Stimulated activated naive CD8-positive, alpha-beta T cell treated with anti-CD3 and anti-CD28 coated beads, Interleukin-15, amount 100 ng/mL, for 72 hours (primary cell): ENCODE results near the gene ASPG.

ENCODE experiments used
- ATAC-seq: fragments of 150-1000 bp; cut with Tn5 transposase; 2 replicates; pipeline ENCODE4 v1.10.0; 2021; ENCODE audit warnings: mild to moderate bottlenecking, moderate library complexity
- DNase-seq, 2 donors: peaks; one replicate each; pipeline ENCODE4 v3.0.0; 2021 to 2022
- H3K27ac Mint-ChIP-seq, 2 donors: one replicate each; pipeline ENCODE4 v1.8.0; 2022; ENCODE audit warnings: mild to moderate bottlenecking in 2 of 2, mixed read lengths in 2 of 2, moderate library complexity in 2 of 2
- H3K27me3 Mint-ChIP-seq: one replicate; pipeline ENCODE4 v1.8.0; 2022; ENCODE audit warnings: mixed read lengths
- H3K4me1 Mint-ChIP-seq: one replicate; pipeline ENCODE4 v1.8.0; 2022; ENCODE audit warnings: mild to moderate bottlenecking, mixed read lengths
- H3K4me3 Mint-ChIP-seq, 2 donors: one replicate each; pipeline ENCODE4 v1.8.0; 2022; ENCODE audit warnings: mild to moderate bottlenecking in 2 of 2, mixed read lengths in 2 of 2, moderate library complexity in 1 of 2
- H3K9me3 Mint-ChIP-seq, 2 donors: one replicate each; pipeline ENCODE4 v1.8.0; 2022; ENCODE audit warnings: mixed read lengths in 2 of 2

ASPG gene

GRCh38 chr14:104128981-104129380 is 43.5 kb downstream of the ASPG start:
- H3K27ac Mint-ChIP-seq = no peak overlapping the region
- H3K9me3 Mint-ChIP-seq = peaks cover 29 to 32% of the 10 kb centered on the region in 2 donors
- DNase-seq = no peak

GRCh38 chr14:104129556-104129955 is 44.1 kb downstream of the ASPG start:
- Mint-ChIP-seq H3K4me3 (no peak overlapping the region), H3K27me3 (peaks cover 59% of the 10 kb centered on the region), H3K4me1 (no peaks in the 10 kb centered on the region), H3K27ac (no peak overlapping the region), H3K9me3 (peaks cover 26 to 28% of the 10 kb centered on the region in 2 donors)
- no peak for ATAC-seq
- DNase-seq = no peak

More at GRCh38 chr14:104128981-104129380, 43.5 kb downstream of the ASPG start:
- H3K4me3 Mint-ChIP-seq = no peak overlapping the region
- peaks cover 55% of the 10 kb centered on the region for H3K27me3 Mint-ChIP-seq
- no peak for ATAC-seq
- no peaks in the 10 kb centered on the region for H3K4me1 Mint-ChIP-seq

- Mint-ChIP-seq H3K9me3 (peaks cover 21 to 22% of the 10 kb centered on the region in 2 donors), H3K4me1 (peaks cover 11% of the 10 kb centered on the region), H3K4me3 (no peak overlapping the region), H3K27ac (no peak overlapping the region), H3K27me3 (peaks cover 74% of the 10 kb centered on the region)
- DNase-seq (peak in 1 of 2 donors; percentile 24), ATAC-seq (peak; percentile 58)
Observed at GRCh38 chr14:104130974-104131651, 45.6 kb downstream of the ASPG start.

- Mint-ChIP-seq H3K4me3 (no peak overlapping the region), H3K9me3 (peaks cover 16 to 17% of the 10 kb centered on the region in 2 donors), H3K27me3 (peaks cover 78% of the 10 kb centered on the region), H3K4me1 (peaks cover 18% of the 10 kb centered on the region), H3K27ac (no peak overlapping the region)
- DNase-seq (peak in 1 of 2 donors; percentile 3), ATAC-seq (no peak)
Observed at GRCh38 chr14:104131968-104132732, 46.6 kb downstream of the ASPG start.

- DNase-seq (no peak), ATAC-seq (no peak)
- H3K4me1 Mint-ChIP-seq = peaks cover 21% of the 10 kb centered on the region
- no peak overlapping the region for H3K27ac Mint-ChIP-seq
- peaks cover 14 to 16% of the 10 kb centered on the region in 2 donors for H3K9me3 Mint-ChIP-seq
- no peak overlapping the region for H3K4me3 Mint-ChIP-seq
- H3K27me3 Mint-ChIP-seq = peaks cover 79% of the 10 kb centered on the region
Observed at GRCh38 chr14:104132981-104133380, 47.5 kb downstream of the ASPG start.

GRCh38 chr14:104133496-104133895 is 48.0 kb downstream of the ASPG start:
- DNase-seq (peak in 1 of 2 donors; percentile 6), ATAC-seq (no peak)
- H3K4me3 Mint-ChIP-seq = no peak overlapping the region
- peaks cover 79% of the 10 kb centered on the region for H3K27me3 Mint-ChIP-seq
- peaks cover 14 to 15% of the 10 kb centered on the region in 2 donors for H3K9me3 Mint-ChIP-seq
- peaks cover 21% of the 10 kb centered on the region for H3K4me1 Mint-ChIP-seq
- no peak overlapping the region for H3K27ac Mint-ChIP-seq

- DNase-seq = peak in 1 of 2 donors; percentile 7
- Mint-ChIP-seq H3K27me3 (peaks cover 83% of the 10 kb centered on the region), H3K27ac (no peak overlapping the region), H3K4me3 (no peak overlapping the region), H3K9me3 (peaks cover 10 to 12% of the 10 kb centered on the region in 2 donors), H3K4me1 (peaks cover 21% of the 10 kb centered on the region)
- ATAC-seq = no peak
Observed at GRCh38 chr14:104134061-104134965, 48.8 kb downstream of the ASPG start.

- no peak for ATAC-seq
- Mint-ChIP-seq H3K4me1 (peaks cover 21% of the 10 kb centered on the region), H3K4me3 (peak overlapping the region; percentile 27 to 68), H3K27ac (no peak overlapping the region), H3K27me3 (peaks cover 84% of the 10 kb centered on the region), H3K9me3 (peaks cover 0 to 2% of the 10 kb centered on the region in 2 donors)
- peak in 1 of 2 donors; percentile 13 for DNase-seq
Observed at GRCh38 chr14:104135121-104135903, 49.8 kb downstream of the ASPG start.

GRCh38 chr14:104135904-104136471 is 50.5 kb downstream of the ASPG start:
- peaks cover 21% of the 10 kb centered on the region for H3K4me1 Mint-ChIP-seq
- peak overlapping the region in 1 of 2 donors; percentile 74 for H3K4me3 Mint-ChIP-seq
- peak; percentile 19 for ATAC-seq
- H3K27ac Mint-ChIP-seq = no peak overlapping the region
- H3K27me3 Mint-ChIP-seq = peaks cover 87% of the 10 kb centered on the region
- H3K9me3 Mint-ChIP-seq = no peaks in the 10 kb centered on the region
- peak in 1 of 2 donors; percentile 17 for DNase-seq

- no peak overlapping the region for H3K27ac Mint-ChIP-seq
- peaks cover 83% of the 10 kb centered on the region for H3K27me3 Mint-ChIP-seq
- no peak for ATAC-seq
- peaks cover 21% of the 10 kb centered on the region for H3K4me1 Mint-ChIP-seq
- peak overlapping the region; percentile 61 to 74 for H3K4me3 Mint-ChIP-seq
- no peaks in the 10 kb centered on the region for H3K9me3 Mint-ChIP-seq
- peak; percentile 10 to 23 for DNase-seq
Observed at GRCh38 chr14:104136472-104137296, 51.2 kb downstream of the ASPG start.

GRCh38 chr14:104137297-104138097 is 52.0 kb downstream of the ASPG start:
- ATAC-seq (peak; percentile 79), DNase-seq (peak; percentile 66 to 76)
- H3K9me3 Mint-ChIP-seq = no peaks in the 10 kb centered on the region
- peak overlapping the region; percentile 61 to 78 for H3K4me3 Mint-ChIP-seq
- peaks cover 21% of the 10 kb centered on the region for H3K4me1 Mint-ChIP-seq
- H3K27me3 Mint-ChIP-seq = peaks cover 81% of the 10 kb centered on the region
- no peak overlapping the region for H3K27ac Mint-ChIP-seq

GRCh38 chr14:104138098-104138717 is 52.7 kb downstream of the ASPG start, which contains the start of gene KIF26A:
Gene KIF26A (plus strand): TSS chr14:104138587. CDS start chr14:104138723, 136 bp downstream.
- DNase-seq (peak; percentile 18 to 21), ATAC-seq (peak; percentile 22)
- H3K9me3 Mint-ChIP-seq = no peaks in the 10 kb centered on the region
- no peak within 1 kb of the TSS for H3K27ac Mint-ChIP-seq
- H3K27me3 Mint-ChIP-seq = peaks cover 79% of the 10 kb centered on the region
- H3K4me1 Mint-ChIP-seq = peaks cover 21% of the 10 kb centered on the region
- H3K4me3 Mint-ChIP-seq = peak within 1 kb of the TSS; percentile 61 to 78
